GM23338 (cell line): Measurements from ENCODE around the gene KCNAB1. TPM values are rescaled to one million over a fixed set of nuclear protein-coding genes. Genes with fewer than 3 reads are reported as not detected.

Experiments
- ATAC-seq: fragments of 200-7000 bp; cut with Tn5 transposase; 3 replicates; pipeline ENCODE4 v1.9.1; 2020
- DNase-seq: peaks from one replicate; pipeline ENCODE4 v3.0.0-alpha.2; 2015; ENCODE audit warnings: low spot score
- H2AFZ ChIP-seq: fragments of 200-600 bp; sonication (generic); 2 replicates; pipeline ENCODE4 v1.8.0; 2016; ENCODE audit warnings: antibody characterized with exemption, mild to moderate bottlenecking, moderate library complexity
- H3F3A ChIP-seq: fragments of 200-600 bp; sonication (generic); replicated peaks from 2 replicates; pipeline ENCODE4 v1.8.0; 2017; ENCODE audit warnings: antibody characterized with exemption, mixed run types, low read depth
- H3K27ac ChIP-seq: fragments of 200-600 bp; sonication (generic); 2 replicates; pipeline ENCODE4 v1.6.1; 2016; ENCODE audit warnings: low read depth
- H3K27me3 ChIP-seq: fragments of 200-600 bp; sonication (generic); 2 replicates; pipeline ENCODE4 v1.8.0; 2016; ENCODE audit warnings: mild to moderate bottlenecking, mixed run types, moderate library complexity; ENCODE audit not compliant: insufficient read depth
- H3K36me3 ChIP-seq: fragments of 200-600 bp; sonication (generic); 2 replicates; pipeline ENCODE4 v1.8.0; 2016; ENCODE audit warnings: mild to moderate bottlenecking; ENCODE audit not compliant: insufficient read depth
- H3K4me1 ChIP-seq: fragments of 200-600 bp; sonication (generic); 2 replicates; pipeline ENCODE4 v1.8.0; 2016; ENCODE audit warnings: mild to moderate bottlenecking, moderate library complexity; ENCODE audit not compliant: insufficient read depth
- H3K4me2 ChIP-seq: fragments of 200-600 bp; sonication (generic); 2 replicates; pipeline ENCODE4 v1.7.1; 2017; ENCODE audit warnings: mixed run types
- H3K4me3 ChIP-seq: fragments of 200-600 bp; sonication (generic); 2 replicates; pipeline ENCODE4 v1.6.1; 2016; ENCODE audit warnings: mixed run types
- H3K79me2 ChIP-seq: fragments of 200-600 bp; sonication (generic); replicated peaks from 2 replicates; pipeline ENCODE4 v1.8.0; 2017; ENCODE audit warnings: mild to moderate bottlenecking; ENCODE audit not compliant: insufficient read depth
- H3K9me2 ChIP-seq: fragments of 200-600 bp; sonication (generic); 2 replicates; pipeline ENCODE4 v1.8.0; 2017; ENCODE audit not compliant: insufficient read depth
- H4K20me1 ChIP-seq: fragments of 200-600 bp; sonication (generic); replicated peaks from 2 replicates; pipeline ENCODE4 v1.8.0; 2017; ENCODE audit warnings: mild to moderate bottlenecking; ENCODE audit not compliant: insufficient read depth
- H3K27ac Mint-ChIP-seq: 2 replicates; pipeline ENCODE4 v1.8.0; 2020; ENCODE audit warnings: inconsistent platforms, mild to moderate bottlenecking, moderate library complexity, mixed read lengths
- H3K27me3 Mint-ChIP-seq: 3 replicates; pipeline ENCODE4 v1.8.0; 2022; ENCODE audit warnings: low read depth, mild to moderate bottlenecking, moderate library complexity, mixed read lengths, inconsistent platforms; ENCODE audit not compliant: insufficient read depth, poor library complexity
- H3K36me3 Mint-ChIP-seq: 3 replicates; pipeline ENCODE4 v1.8.0; 2021; ENCODE audit warnings: low read depth, mild to moderate bottlenecking, inconsistent platforms, moderate library complexity, mixed read lengths
- H3K4me1 Mint-ChIP-seq: 3 replicates; pipeline ENCODE4 v1.8.0; 2020; ENCODE audit warnings: mild to moderate bottlenecking, inconsistent platforms, mixed read lengths
- H3K4me3 Mint-ChIP-seq: 3 replicates; pipeline ENCODE4 v1.8.0; 2021; ENCODE audit warnings: moderate library complexity, mild to moderate bottlenecking, inconsistent platforms, mixed read lengths
- H3K9me3 Mint-ChIP-seq: 3 replicates; pipeline ENCODE4 v1.8.0; 2020; ENCODE audit warnings: moderate library complexity, mild to moderate bottlenecking, inconsistent platforms, mixed read lengths
- CREB1 ChIP-seq: fragments of 250-450 bp; sonication (Bioruptor Pico); IDR thresholded peaks from 2 replicates; pipeline ENCODE4 v1.5.0; 2020; ENCODE audit warnings: low read depth, mild to moderate bottlenecking, moderate library complexity
- CTCF ChIP-seq, 2 experiments: fragments of 200-600 bp in 1 of 2; sonication (generic) in 1 of 2; conservative IDR thresholded peaks; 2 replicates each; pipeline versions ENCODE4 v1.5.1 to v1.6.1; 2016 to 2017; ENCODE audit warnings: antibody characterized with exemption in 2 of 2, low read depth in 2 of 2, mild to moderate bottlenecking in 2 of 2, moderate library complexity in 1 of 2
- ETS1 ChIP-seq: IDR thresholded peaks from 2 replicates; pipeline ENCODE4 v1.6.1; 2016; ENCODE audit warnings: antibody characterized with exemption
- EZH2phosphoT487 ChIP-seq: fragments of 200-600 bp; sonication (generic); IDR thresholded peaks from one replicate; pipeline ENCODE4 v1.8.1; 2018; ENCODE audit warnings: antibody characterized with exemption; ENCODE audit not compliant: unreplicated experiment
- JUNB ChIP-seq: IDR thresholded peaks from one replicate; pipeline ENCODE4 v1.6.1; 2016; ENCODE audit warnings: antibody characterized with exemption; ENCODE audit not compliant: unreplicated experiment
- NANOG ChIP-seq: IDR thresholded peaks from 2 replicates; pipeline ENCODE4 v1.6.1; 2016; ENCODE audit warnings: antibody characterized with exemption, borderline replicate concordance
- POLR2AphosphoS5 ChIP-seq: IDR thresholded peaks from 2 replicates; pipeline ENCODE4 v1.6.1; 2016; ENCODE audit warnings: antibody characterized with exemption, low read depth
- STAT1 ChIP-seq: IDR thresholded peaks from one replicate; pipeline ENCODE4 v1.6.1; 2016; ENCODE audit warnings: antibody characterized with exemption; ENCODE audit not compliant: unreplicated experiment
- ZNF331 ChIP-seq: fragments of 250-450 bp; sonication (Bioruptor Pico); IDR thresholded peaks from 2 replicates; pipeline ENCODE4 v1.5.0; 2020; ENCODE audit warnings: low read depth, mild to moderate bottlenecking, moderate library complexity
- polyA plus RNA-seq: library from polyadenylated mRNA; unstranded; fragments of >200 nt; fragmentation: Nextera tagmentation; extraction: Ambion mirVana; gene quantifications from 2 replicates; pipeline ENCODE4 v1.2.1, GENCODE V29; 2016
- total RNA-seq: library from RNA; depleted of rRNA; stranded (reverse); fragments of >200 nt; shearing (Covaris generic); gene quantifications from 2 replicates; pipeline ENCODE4 v1.2.3, GENCODE V29; 2014
- TF ChIP-seq, protein P1 (sequence below): IDR thresholded peaks from one replicate; pipeline ENCODE4 v1.6.1; 2018; ENCODE audit warnings: antibody characterized with exemption; ENCODE audit not compliant: unreplicated experiment

Gene KCNAB1
- total and polyA plus RNA-seq, 2 experiments from 2014 or later = 0.69 to 2.6 TPM

DNA sequence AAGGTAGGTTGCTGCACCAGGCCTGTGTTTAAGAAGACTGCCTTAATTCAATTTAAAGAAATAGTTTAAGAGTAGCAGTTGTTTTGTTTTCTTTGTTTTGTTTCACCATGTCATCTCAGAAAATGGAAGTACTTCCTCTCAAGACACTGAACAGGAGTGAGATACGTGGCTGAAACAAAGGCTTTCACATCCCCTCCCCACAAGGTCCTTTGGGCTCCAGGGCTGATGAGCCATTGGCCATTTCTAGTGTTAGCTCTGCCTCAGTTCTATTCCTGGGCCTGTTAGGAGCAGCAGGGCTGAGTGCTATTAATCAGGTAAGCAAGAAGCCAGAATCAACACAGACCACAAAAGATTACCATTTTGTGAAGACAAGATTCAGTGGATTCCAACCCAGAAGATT is 132.8 kb downstream of the KCNAB1 start (continued):
- TF ChIP-seq POLR2AphosphoS5 = no peak
- TF ChIP-seq NANOG = no peak

DNA sequence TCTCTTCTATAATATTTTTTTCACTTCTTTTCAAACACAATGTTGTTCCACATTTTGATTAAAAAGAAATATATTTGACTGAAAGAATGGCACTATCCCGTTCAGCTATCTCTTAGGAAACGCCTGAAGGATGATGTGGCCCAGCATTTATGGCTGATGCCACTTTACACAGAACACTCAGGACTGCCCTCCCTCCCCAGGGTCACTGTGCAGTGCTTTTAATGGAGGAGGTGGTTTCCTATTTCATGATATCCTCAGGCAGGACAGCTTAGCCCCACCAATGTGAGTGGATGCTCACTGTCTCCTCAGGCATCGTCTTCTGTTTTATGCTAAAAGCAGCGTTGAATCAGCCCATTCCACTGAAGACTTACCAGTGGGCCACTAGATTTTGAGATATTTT is 135.9 kb downstream of the KCNAB1 start:
- ATAC-seq (no peak), DNase-seq (no peak)
- H3K9me3 Mint-ChIP-seq = no peaks in the 10 kb centered on the region
- no peaks in the 10 kb centered on the region for H3K36me3 ChIP-seq
- TF ChIP-seq CTCF (conservative IDR thresholded peaks at IDR 0.05; ENCODE audit: low read depth in 2 of 2) (no peak), POLR2AphosphoS5 (no peak), EZH2phosphoT487 (no peak), JUNB (no peak), CREB1 (CRISPR knock-in tag) (no peak), ZNF331 (CRISPR knock-in tag) (no peak), STAT1 (no peak), ETS1 (no peak)
- TF ChIP-seq, protein P1, sequence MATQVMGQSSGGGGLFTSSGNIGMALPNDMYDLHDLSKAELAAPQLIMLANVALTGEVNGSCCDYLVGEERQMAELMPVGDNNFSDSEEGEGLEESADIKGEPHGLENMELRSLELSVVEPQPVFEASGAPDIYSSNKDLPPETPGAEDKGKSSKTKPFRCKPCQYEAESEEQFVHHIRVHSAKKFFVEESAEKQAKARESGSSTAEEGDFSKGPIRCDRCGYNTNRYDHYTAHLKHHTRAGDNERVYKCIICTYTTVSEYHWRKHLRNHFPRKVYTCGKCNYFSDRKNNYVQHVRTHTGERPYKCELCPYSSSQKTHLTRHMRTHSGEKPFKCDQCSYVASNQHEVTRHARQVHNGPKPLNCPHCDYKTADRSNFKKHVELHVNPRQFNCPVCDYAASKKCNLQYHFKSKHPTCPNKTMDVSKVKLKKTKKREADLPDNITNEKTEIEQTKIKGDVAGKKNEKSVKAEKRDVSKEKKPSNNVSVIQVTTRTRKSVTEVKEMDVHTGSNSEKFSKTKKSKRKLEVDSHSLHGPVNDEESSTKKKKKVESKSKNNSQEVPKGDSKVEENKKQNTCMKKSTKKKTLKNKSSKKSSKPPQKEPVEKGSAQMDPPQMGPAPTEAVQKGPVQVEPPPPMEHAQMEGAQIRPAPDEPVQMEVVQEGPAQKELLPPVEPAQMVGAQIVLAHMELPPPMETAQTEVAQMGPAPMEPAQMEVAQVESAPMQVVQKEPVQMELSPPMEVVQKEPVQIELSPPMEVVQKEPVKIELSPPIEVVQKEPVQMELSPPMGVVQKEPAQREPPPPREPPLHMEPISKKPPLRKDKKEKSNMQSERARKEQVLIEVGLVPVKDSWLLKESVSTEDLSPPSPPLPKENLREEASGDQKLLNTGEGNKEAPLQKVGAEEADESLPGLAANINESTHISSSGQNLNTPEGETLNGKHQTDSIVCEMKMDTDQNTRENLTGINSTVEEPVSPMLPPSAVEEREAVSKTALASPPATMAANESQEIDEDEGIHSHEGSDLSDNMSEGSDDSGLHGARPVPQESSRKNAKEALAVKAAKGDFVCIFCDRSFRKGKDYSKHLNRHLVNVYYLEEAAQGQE = no peak
- H3K9me2 ChIP-seq = 0 out of 2 replicates have a peak, but pooled peaks cover 6% of the 10 kb centered on the region
- no peak overlapping the region for H2AFZ ChIP-seq
- no peaks in the 10 kb centered on the region; the same call in 1 of the 2 replicates for H3K4me1 ChIP-seq
- H3K27me3 Mint-ChIP-seq = no peaks in the 10 kb centered on the region
- H3K36me3 Mint-ChIP-seq = no peaks in the 10 kb centered on the region
- no peaks in the 10 kb centered on the region for H3F3A ChIP-seq
- no peak overlapping the region for H3K4me3 ChIP-seq
- H3K27ac ChIP-seq = no peak overlapping the region
- H3K4me3 Mint-ChIP-seq = no peak overlapping the region
- H3K27ac Mint-ChIP-seq = no peak overlapping the region
- no peaks in the 10 kb centered on the region for H3K27me3 ChIP-seq
- no peaks in the 10 kb centered on the region for H3K79me2 ChIP-seq
- no peak overlapping the region for H3K4me2 ChIP-seq
- H3K4me1 Mint-ChIP-seq = peaks cover 11% of the 10 kb centered on the region
- no peaks in the 10 kb centered on the region for H4K20me1 ChIP-seq
